C4-2B (cell line): ENCODE results near the gene GRB14.

Experiments used
- ZFX ChIP-seq: fragments of 450-650 bp; IDR thresholded peaks from 2 replicates; pipeline ENCODE4 v1.6.1; 2017
- TF ChIP-seq, protein P1 (sequence below): fragments of 450-650 bp; conservative IDR thresholded peaks from 2 replicates; pipeline ENCODE4 v1.5.1; 2017; ENCODE audit warnings: mild to moderate bottlenecking

- TF ChIP-seq, protein P1, sequence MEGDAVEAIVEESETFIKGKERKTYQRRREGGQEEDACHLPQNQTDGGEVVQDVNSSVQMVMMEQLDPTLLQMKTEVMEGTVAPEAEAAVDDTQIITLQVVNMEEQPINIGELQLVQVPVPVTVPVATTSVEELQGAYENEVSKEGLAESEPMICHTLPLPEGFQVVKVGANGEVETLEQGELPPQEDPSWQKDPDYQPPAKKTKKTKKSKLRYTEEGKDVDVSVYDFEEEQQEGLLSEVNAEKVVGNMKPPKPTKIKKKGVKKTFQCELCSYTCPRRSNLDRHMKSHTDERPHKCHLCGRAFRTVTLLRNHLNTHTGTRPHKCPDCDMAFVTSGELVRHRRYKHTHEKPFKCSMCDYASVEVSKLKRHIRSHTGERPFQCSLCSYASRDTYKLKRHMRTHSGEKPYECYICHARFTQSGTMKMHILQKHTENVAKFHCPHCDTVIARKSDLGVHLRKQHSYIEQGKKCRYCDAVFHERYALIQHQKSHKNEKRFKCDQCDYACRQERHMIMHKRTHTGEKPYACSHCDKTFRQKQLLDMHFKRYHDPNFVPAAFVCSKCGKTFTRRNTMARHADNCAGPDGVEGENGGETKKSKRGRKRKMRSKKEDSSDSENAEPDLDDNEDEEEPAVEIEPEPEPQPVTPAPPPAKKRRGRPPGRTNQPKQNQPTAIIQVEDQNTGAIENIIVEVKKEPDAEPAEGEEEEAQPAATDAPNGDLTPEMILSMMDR = no peak
- TF ChIP-seq ZFX = no peak
These were observed 58.6 kb downstream of the GRB14 start for GRCh38 chr2:164562666-164563065.
